ENCODE measurements around the gene ITGB1. TPM values are rescaled to one million over a fixed set of nuclear protein-coding genes. Genes with fewer than 3 reads are reported as not detected.

The ITGB1 gene
- total RNA-seq, 2 experiments from 2014 or later: 113 to 117 TPM

DNA sequence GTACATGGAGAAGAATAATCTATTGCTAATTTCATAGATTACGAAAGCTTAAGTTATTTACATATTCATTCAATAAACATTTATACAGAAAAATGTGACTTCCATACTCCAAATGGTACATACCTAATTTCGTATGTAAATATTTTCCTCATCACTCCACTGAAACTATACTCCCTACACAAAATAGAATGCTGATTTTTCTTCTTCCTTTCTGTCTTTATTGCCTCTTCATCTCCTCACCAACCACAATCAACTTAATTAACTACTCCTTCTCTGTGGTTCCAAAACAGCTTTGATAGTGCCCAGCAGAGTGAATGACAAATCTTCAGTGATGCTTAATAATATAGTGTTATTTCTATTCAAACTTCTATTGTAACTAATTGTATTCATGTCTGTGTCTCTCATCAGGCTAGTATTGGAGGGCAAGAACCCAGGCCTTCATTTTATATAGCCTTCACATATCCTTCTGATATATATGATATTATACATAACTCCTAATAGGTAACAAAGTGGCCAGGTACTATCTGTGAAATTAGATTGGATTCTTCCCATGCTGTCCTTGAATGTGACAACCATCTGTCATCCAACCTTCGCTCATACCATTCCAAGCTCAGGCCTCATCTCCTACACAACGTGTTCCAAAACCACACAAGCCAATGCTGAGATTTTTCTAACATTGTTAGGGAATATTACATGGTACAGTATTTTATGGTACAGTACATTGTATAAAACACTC, 5.3 kb downstream of the ITGB1 start:
- Mint-ChIP-seq H3K4me3 (peak overlapping the region; percentile 80), H3K9me3 (no peaks in the 10 kb centered on the region), H3K4me1 (ENCODE audit: low read depth) (peaks cover 76% of the 10 kb centered on the region), H3K27ac (peak overlapping the region; percentile 85), H3K36me3 (peaks cover 2% of the 10 kb centered on the region), H3K27me3 (no peaks in the 10 kb centered on the region)
- DNase-seq: no peak
- CTCF ChIA-PET: interaction anchor here (0.6 to 1.4 kb wide), 4 partner anchors 13 to 181 kb away, joined by 3 to 4 read pairs (median 4); no protein-coding TSS in a partner anchor
- POLR2A ChIA-PET: no interaction called here
- intact Hi-C loops (cut with micrococcal nuclease): loop anchor here (10.0 kb wide), 2 partner anchors 708 to 898 kb away; partner anchors contain the start of gene KIF5B

DNA sequence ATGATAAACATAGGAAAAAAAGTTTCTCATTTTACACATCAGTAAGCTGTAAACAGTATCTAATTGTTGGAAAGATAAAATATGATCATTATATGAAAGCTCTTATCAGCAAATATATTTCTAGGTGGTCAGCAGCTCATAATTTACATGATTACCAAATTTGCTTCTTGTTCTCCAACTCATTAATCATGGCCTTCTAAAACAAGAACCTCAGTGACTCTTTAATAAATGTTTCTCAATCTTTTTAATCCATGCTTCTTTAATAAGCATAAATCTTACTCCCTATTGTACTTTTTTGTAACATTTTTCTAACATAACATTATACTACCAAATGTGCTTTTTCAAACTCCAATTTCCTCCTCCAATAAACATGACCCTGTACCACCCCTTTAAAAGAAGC, 5.9 kb downstream of the ITGB1 start:
- ChIA-PET POLR2A (no interaction called here), CTCF (interaction anchor here (1.1 kb wide), 1 partner anchor 181 kb away, joined by 3 read pairs; no protein-coding TSS in a partner anchor)
- Mint-ChIP-seq H3K27ac (no peak overlapping the region), H3K4me3 (no peak overlapping the region), H3K36me3 (peaks cover 2% of the 10 kb centered on the region), H3K4me1 (ENCODE audit: low read depth) (peaks cover 80% of the 10 kb centered on the region), H3K27me3 (no peaks in the 10 kb centered on the region), H3K9me3 (no peaks in the 10 kb centered on the region)
- intact Hi-C loops (cut with micrococcal nuclease): loop anchor here (10.0 kb wide), 2 partner anchors 707 to 897 kb away; partner anchors contain the start of gene KIF5B
- no peak for DNase-seq

DNA sequence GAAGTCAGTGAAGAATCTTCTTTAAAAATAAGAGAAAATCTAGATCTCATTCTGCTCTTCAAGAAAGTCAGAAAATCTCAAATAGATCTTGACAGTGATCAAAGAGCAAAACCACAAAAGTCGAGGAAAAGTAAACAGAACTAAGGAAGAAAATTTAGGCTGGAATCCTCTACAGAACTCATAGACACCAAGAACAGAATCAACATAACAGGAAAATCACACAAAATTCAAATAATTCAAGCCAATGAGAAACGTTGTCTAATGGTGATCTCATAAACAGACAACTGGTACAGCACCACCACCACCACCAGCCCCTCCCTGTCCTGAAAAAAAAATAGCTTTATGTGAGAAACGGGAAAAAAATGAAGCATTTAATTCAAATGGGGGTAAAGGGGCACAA, 6.9 kb downstream of the ITGB1 start:
- Mint-ChIP-seq H3K36me3 (peaks cover 2% of the 10 kb centered on the region), H3K9me3 (no peaks in the 10 kb centered on the region), H3K27ac (peak overlapping the region; percentile 60), H3K4me3 (peak overlapping the region; percentile 40), H3K4me1 (ENCODE audit: low read depth) (peaks cover 83% of the 10 kb centered on the region), H3K27me3 (no peaks in the 10 kb centered on the region)
- ChIA-PET POLR2A (no interaction called here), CTCF (no interaction called here)
- intact Hi-C loops (cut with micrococcal nuclease): loop anchor here (10.0 kb wide), 2 partner anchors 706 to 896 kb away; partner anchors contain the start of gene KIF5B
- no peak for DNase-seq

DNA sequence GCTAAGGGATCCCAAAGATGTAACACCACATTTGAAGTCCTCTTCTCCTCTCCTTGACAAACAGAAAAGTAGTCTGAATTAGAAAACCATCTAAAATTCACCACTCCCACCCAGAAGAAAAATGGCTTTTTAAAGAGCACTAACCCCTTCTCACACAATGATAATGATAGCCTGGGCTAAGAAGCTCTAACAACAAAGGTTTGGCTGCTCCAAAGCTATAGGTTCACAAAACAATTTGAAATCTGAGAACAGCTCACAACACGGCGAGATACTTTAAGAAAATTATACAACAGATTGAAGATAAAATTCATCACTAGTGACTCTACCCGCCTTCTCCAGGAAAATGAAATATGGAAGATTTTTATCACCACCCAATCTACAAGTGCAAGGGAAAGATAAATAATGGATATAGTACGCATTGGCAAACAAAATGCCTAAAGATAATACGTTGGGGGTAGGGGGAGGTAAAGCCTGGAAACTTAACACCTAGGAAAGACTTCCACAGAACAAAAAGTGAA, 7.4 kb downstream of the ITGB1 start:
- Mint-ChIP-seq H3K36me3 (peaks cover 2% of the 10 kb centered on the region), H3K9me3 (no peaks in the 10 kb centered on the region), H3K27me3 (no peaks in the 10 kb centered on the region), H3K27ac (peak overlapping the region; percentile 60), H3K4me1 (ENCODE audit: low read depth) (peaks cover 82% of the 10 kb centered on the region), H3K4me3 (peak overlapping the region; percentile 40)
- no peak for DNase-seq
- POLR2A ChIA-PET: no interaction called here
- intact Hi-C loops (cut with micrococcal nuclease): loop anchor here (10.0 kb wide), 2 partner anchors 706 to 896 kb away; partner anchors contain the start of gene KIF5B
- CTCF ChIA-PET: interaction anchor here (0.7 kb wide), 1 partner anchor 58 kb away, joined by 4 read pairs; no protein-coding TSS in a partner anchor

DNA sequence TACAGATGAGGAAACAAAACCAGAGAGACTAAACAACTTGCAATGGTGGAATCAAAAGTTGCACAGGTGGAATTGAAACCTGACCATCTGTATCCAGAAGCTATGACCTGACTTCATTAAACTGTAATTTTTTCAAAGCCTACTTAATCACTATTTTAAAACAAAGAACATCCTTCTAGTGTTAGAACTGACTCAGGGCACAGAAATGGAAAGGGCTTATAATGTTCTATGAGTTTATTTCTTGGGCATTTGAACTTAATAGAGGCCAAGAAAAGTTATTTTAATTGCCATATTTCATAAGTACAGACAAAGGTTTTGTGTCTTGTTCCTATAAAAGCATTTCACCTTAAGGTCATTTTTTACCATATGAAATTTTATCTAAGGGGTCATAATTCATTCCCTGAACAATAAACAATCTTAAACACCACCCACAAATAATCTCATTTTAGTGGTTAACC, 8.8 kb downstream of the ITGB1 start:
- no peak overlapping the region for H3K4me3 Mint-ChIP-seq
- no peaks in the 10 kb centered on the region for H3K9me3 Mint-ChIP-seq
- intact Hi-C loops (cut with micrococcal nuclease): no loop called here
- peaks cover 1% of the 10 kb centered on the region for H3K36me3 Mint-ChIP-seq
- peaks cover 77% of the 10 kb centered on the region for H3K4me1 Mint-ChIP-seq (ENCODE audit: low read depth)
- CTCF ChIA-PET: no interaction called here
- no peaks in the 10 kb centered on the region for H3K27me3 Mint-ChIP-seq
- POLR2A ChIA-PET: no interaction called here
- peak overlapping the region; percentile 68 for H3K27ac Mint-ChIP-seq
- DNase-seq: no peak

DNA sequence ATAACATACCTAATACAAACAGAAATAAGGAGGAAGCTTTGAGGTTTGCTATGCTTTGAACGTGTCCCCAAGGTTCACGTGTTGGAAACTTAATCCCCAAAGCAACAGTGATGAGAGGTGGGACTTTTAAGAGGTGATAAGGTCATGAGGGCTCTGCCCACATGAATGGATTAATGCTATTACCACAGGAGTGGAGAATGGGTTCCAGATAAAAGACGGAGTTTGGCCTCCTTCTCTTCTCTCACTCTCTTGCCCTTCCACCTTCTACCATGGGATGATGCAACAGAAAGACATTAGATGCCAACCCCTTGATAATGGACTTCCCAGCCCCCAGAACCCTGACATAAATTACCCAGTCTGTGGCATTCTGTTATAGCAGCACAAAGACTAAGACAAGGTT, 9.6 kb downstream of the ITGB1 start:
- intact Hi-C loops (cut with micrococcal nuclease): no loop called here
- DNase-seq: no peak
- Mint-ChIP-seq H3K27ac (peak overlapping the region; percentile 62), H3K4me3 (peak overlapping the region; percentile 6), H3K4me1 (ENCODE audit: low read depth) (peaks cover 79% of the 10 kb centered on the region), H3K36me3 (peaks cover 1% of the 10 kb centered on the region), H3K27me3 (no peaks in the 10 kb centered on the region), H3K9me3 (no peaks in the 10 kb centered on the region)
- ChIA-PET CTCF (no interaction called here), POLR2A (no interaction called here)

DNA sequence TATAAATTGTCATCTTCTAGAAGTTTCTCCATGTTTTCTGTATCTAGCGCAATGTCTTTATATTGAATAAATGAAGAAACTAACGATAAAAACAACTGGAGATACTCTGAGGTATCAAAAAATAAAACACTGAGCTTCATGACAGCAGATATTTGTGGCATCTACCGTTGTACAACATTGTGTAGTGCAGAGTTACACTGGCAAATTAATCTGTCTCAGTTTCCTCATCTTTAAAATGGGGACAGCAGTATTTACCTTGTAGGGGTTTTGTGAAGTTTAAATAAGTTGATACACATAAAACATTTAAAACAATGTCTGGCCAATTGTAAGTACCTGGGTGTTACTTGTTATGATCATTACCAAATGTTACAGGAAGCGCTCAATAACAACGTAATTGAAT, 10.4 kb downstream of the ITGB1 start:
- intact Hi-C loops (cut with micrococcal nuclease): no loop called here
- peaks cover 74% of the 10 kb centered on the region for H3K4me1 Mint-ChIP-seq (ENCODE audit: low read depth)
- no peaks in the 10 kb centered on the region for H3K27me3 Mint-ChIP-seq
- POLR2A ChIA-PET: no interaction called here
- no peaks in the 10 kb centered on the region for H3K9me3 Mint-ChIP-seq
- no peak overlapping the region for H3K4me3 Mint-ChIP-seq
- CTCF ChIA-PET: no interaction called here
- peak overlapping the region; percentile 60 for H3K27ac Mint-ChIP-seq
- DNase-seq: no peak
- H3K36me3 Mint-ChIP-seq: peaks cover 1% of the 10 kb centered on the region

DNA sequence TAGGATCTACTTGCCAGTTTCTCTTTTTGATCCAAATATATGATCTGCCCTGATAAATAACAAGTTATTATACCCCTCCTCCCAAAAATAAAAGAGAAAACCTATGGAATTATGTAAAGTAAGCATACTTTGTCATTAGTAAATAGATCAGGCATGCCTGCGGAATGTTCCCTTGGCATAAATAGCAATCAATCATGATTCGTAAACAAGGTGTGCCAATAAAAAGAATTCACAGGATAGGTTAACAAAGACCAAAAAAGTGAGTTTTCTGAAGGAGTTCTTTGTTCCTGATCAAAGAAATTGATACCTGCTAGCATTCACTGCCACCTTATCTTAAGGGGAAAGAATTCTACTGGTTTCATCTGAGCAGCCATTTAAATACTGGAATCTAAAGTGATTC, 11.9 kb downstream of the ITGB1 start:
- H3K27ac Mint-ChIP-seq: no peak overlapping the region
- H3K27me3 Mint-ChIP-seq: no peaks in the 10 kb centered on the region
- intact Hi-C loops (cut with micrococcal nuclease): no loop called here
- no peak for DNase-seq
- CTCF ChIA-PET: no interaction called here
- H3K36me3 Mint-ChIP-seq: peaks cover 1% of the 10 kb centered on the region
- H3K4me3 Mint-ChIP-seq: no peak overlapping the region
- H3K9me3 Mint-ChIP-seq: no peaks in the 10 kb centered on the region
- POLR2A ChIA-PET: interaction anchor here (0.6 kb wide), 1 partner anchor 567 kb away, joined by 8 read pairs; no protein-coding TSS in a partner anchor
- H3K4me1 Mint-ChIP-seq (ENCODE audit: low read depth): peaks cover 73% of the 10 kb centered on the region

DNA sequence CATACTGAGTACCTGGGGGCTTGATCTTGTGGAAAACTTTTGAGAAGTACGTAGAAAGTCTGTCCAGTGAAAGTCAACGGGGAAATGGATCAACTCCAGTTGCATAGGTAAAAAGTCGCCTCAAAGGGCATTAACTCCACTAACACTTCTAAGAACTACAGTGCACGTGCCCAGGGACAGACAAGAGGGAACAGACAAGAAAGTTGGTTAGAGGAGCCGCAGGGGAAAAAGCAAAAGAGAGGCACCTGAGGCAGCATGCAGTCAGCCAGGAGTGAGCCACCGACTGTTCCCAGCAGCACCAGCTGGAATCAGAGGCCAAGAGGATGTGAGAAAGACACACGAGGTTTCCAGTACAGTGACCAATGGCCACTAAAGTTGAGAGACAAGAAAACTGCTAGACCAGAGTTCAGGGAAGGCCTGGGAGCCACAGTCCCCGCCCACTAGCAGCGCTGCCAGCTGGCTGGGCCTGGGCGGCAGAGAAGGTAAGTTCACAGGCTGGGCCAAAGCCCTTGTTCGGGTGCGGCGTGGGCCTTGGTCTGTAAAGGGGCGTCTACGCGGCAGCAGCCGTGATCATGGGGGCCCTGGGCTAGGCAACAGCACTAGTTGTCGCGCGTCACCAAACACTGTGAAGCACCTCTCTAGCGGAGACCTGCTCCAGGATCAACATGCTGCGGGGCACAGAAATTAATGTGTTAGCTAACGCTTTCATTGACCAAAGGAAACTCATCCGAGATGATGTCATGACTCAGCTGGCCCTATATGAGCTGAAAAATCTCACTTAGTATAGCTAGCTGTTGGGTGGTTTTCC, 14.0 kb downstream of the ITGB1 start:
- Mint-ChIP-seq H3K4me3 (no peak overlapping the region), H3K27me3 (no peaks in the 10 kb centered on the region), H3K4me1 (ENCODE audit: low read depth) (peaks cover 72% of the 10 kb centered on the region), H3K9me3 (no peaks in the 10 kb centered on the region), H3K27ac (peak overlapping the region; percentile 61), H3K36me3 (peaks cover 4% of the 10 kb centered on the region)
- DNase-seq: no peak
- POLR2A ChIA-PET: interaction anchor here (0.6 kb wide), 1 partner anchor 15 kb away, joined by 4 read pairs; no protein-coding TSS in a partner anchor
- CTCF ChIA-PET: interaction anchor here (1.4 to 1.7 kb wide), 2 partner anchors 13 to 249 kb away, joined by 4 to 5 read pairs; no protein-coding TSS in a partner anchor
- intact Hi-C loops (cut with micrococcal nuclease): no loop called here

DNA sequence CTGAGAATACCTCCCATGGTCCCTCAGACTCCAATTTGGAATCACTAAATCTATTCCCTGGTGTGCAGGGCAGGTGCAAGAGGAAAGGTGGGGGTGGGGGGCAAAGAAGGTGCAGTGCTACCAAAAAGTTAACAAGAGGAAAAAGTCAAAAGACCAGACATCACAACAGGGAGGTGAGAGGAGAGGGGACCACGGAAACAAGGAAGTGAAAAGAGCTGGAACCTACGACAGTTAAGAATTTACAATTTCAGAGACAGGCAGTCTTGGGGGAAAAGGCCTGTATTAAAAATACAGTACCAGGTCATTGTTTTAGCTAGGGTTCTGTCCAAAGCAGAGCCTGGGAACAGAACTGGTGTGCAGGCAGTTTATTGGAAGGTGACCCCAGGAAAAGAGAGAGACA, 14.6 kb downstream of the ITGB1 start:
- DNase-seq: no peak
- POLR2A ChIA-PET: interaction anchor here (0.6 kb wide), 1 partner anchor 16 kb away, joined by 4 read pairs; no protein-coding TSS in a partner anchor

DNA sequence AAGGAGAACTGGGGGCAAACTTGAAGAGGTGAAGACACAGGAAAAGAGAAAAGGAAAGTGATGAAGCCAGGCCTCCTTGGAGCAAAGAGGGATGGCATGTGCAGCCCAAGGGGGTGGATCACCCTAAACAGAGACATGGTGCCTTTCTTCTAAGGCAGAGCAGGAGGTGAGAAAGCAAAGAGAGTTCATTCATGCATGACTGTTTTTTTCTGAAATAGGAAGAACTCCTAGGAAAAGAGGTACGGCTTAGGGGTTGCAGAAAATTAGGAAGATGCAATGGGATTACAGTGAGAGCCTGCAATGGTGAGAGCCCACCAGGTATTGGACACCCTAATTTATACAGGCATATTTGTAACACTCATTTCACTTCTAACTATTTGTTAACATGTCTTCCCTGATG, 15.9 kb downstream of the ITGB1 start:
- no peaks in the 10 kb centered on the region for H3K27me3 Mint-ChIP-seq
- CTCF ChIA-PET: interaction anchor here (0.6 to 1.7 kb wide), 3 partner anchors 12 to 566 kb away, joined by 3 to 4 read pairs (median 3); no protein-coding TSS in a partner anchor
- peaks cover 4% of the 10 kb centered on the region for H3K36me3 Mint-ChIP-seq
- H3K4me3 Mint-ChIP-seq: no peak overlapping the region
- intact Hi-C loops (cut with micrococcal nuclease): no loop called here
- POLR2A ChIA-PET: no interaction called here
- no peak for DNase-seq
- H3K27ac Mint-ChIP-seq: no peak overlapping the region
- H3K9me3 Mint-ChIP-seq: no peaks in the 10 kb centered on the region
- peaks cover 72% of the 10 kb centered on the region for H3K4me1 Mint-ChIP-seq (ENCODE audit: low read depth)

More for the DNA sequence above, 14.6 kb downstream of the ITGB1 start:
- peaks cover 4% of the 10 kb centered on the region for H3K36me3 Mint-ChIP-seq
- intact Hi-C loops (cut with micrococcal nuclease): no loop called here
- no peak overlapping the region for H3K4me3 Mint-ChIP-seq
- H3K27me3 Mint-ChIP-seq: no peaks in the 10 kb centered on the region
- H3K27ac Mint-ChIP-seq: peak overlapping the region; percentile 61
- peaks cover 72% of the 10 kb centered on the region for H3K4me1 Mint-ChIP-seq (ENCODE audit: low read depth)
- H3K9me3 Mint-ChIP-seq: no peaks in the 10 kb centered on the region
- CTCF ChIA-PET: interaction anchor here (1.0 to 1.4 kb wide), 2 partner anchors 11 to 250 kb away, joined by 3 to 5 read pairs; no protein-coding TSS in a partner anchor

DNA sequence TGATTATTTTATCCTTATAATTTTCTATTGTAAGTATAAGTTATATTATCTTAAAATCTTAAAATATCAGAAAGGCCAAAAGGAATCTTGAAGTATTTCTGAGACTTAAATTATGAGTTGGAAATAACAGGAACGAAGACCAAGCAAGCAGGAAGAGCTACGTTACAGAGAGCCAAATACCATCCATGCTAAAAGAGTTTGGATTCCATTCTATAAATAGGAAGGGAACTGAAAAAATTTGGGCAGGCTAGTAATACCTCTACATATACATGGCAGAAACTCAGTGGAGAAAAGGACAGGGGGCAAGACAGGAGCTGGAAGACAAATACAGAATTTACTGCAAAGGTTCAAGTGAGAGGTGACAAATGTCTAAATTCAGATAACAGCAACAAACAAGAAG, 16.7 kb downstream of the ITGB1 start:
- intact Hi-C loops (cut with micrococcal nuclease): no loop called here
- Mint-ChIP-seq H3K27me3 (no peaks in the 10 kb centered on the region), H3K4me1 (ENCODE audit: low read depth) (peaks cover 76% of the 10 kb centered on the region), H3K9me3 (no peaks in the 10 kb centered on the region), H3K27ac (no peak overlapping the region), H3K36me3 (peaks cover 4% of the 10 kb centered on the region), H3K4me3 (no peak overlapping the region)
- ChIA-PET POLR2A (no interaction called here), CTCF (interaction anchor here (0.6 to 1.7 kb wide), 2 partner anchors 15 to 68 kb away, joined by 4 read pairs; no protein-coding TSS in a partner anchor)
- no peak for DNase-seq
